HG03103 (cell line): Measurements from ENCODE around the gene PMVK.

Source experiments
- ATAC-seq: cut with Tn5 transposase; IDR thresholded peaks from one replicate; pipeline ENCODE4 v1.9.1; 2021; ENCODE audit warnings: low read depth; ENCODE audit not compliant: unreplicated experiment

PMVK gene

GRCh38 chr1:154967331-154967950, 30.9 kb upstream of the PMVK start:
- ATAC-seq = no peak

GRCh38 chr1:154966111-154966510, 29.6 kb upstream of the PMVK start:
- ATAC-seq = no peak

GRCh38 chr1:154964359-154964758, 27.8 kb upstream of the PMVK start:
- no peak for ATAC-seq

- ATAC-seq = no peak
Measured at GRCh38 chr1:154963643-154964042, 27.1 kb upstream of the PMVK start.

- ATAC-seq = no peak
Measured at GRCh38 chr1:154962795-154963330, 26.3 kb upstream of the PMVK start.

- no peak for ATAC-seq
Measured at GRCh38 chr1:154962156-154962749, 25.7 kb upstream of the PMVK start.

- peak; percentile 64 for ATAC-seq
Measured at GRCh38 chr1:154961207-154962155, 25.0 kb upstream of the PMVK start, which contains the start of gene PYGO2. TSS of gene PYGO2 (minus strand) at chr1:154961782. CDS start at chr1:154961576, 206 bp downstream.

- ATAC-seq = no peak
Measured at GRCh38 chr1:154960446-154961136, 24.1 kb upstream of the PMVK start.

GRCh38 chr1:154959426-154959780, 22.9 kb upstream of the PMVK start:
- ATAC-seq = no peak

GRCh38 chr1:154958681-154959425, 22.3 kb upstream of the PMVK start:
- ATAC-seq = no peak

- no peak for ATAC-seq
Measured at GRCh38 chr1:154958036-154958435, 21.5 kb upstream of the PMVK start.

GRCh38 chr1:154957091-154957657, 20.7 kb upstream of the PMVK start:
- ATAC-seq = no peak

GRCh38 chr1:154956544-154956941, 20.0 kb upstream of the PMVK start:
- no peak for ATAC-seq

- ATAC-seq = no peak
Measured at GRCh38 chr1:154955718-154956543, 19.4 kb upstream of the PMVK start, which contains the start of gene PBXIP1. TSS of gene PBXIP1 (minus strand) at chr1:154956099. CDS start at chr1:154953721, 2,378 bp downstream.

- no peak for ATAC-seq
Measured at GRCh38 chr1:154955039-154955717, 18.7 kb upstream of the PMVK start.

GRCh38 chr1:154954541-154954940, 18.0 kb upstream of the PMVK start:
- ATAC-seq = no peak

- no peak for ATAC-seq
Measured at GRCh38 chr1:154953611-154954038, 17.1 kb upstream of the PMVK start.

GRCh38 chr1:154952664-154953063, 16.1 kb upstream of the PMVK start:
- no peak for ATAC-seq
